T-helper 2 cell treated with Interferon-gamma antibody and Interleukin-4, amounts not matched to agents 5 μg/mL and 100 μg/mL, for 36 hours (primary cell): ENCODE measurements around the gene ZNF324B.
"Not testable (repeated sequence)": the region's sequence is repeated elsewhere in the genome, so short reads cannot be mapped to it uniquely, and the experiment has no call there.

Source experiments
- DNase-seq: peaks from one replicate; pipeline ENCODE4 v3.0.0; 2021; ENCODE audit warnings: low spot score
- H3K27ac Mint-ChIP-seq: one replicate; pipeline ENCODE4 v1.8.0; 2021; ENCODE audit warnings: mild to moderate bottlenecking, mixed read lengths
- H3K27me3 Mint-ChIP-seq: one replicate; pipeline ENCODE4 v1.8.0; 2021; ENCODE audit warnings: low read depth, mixed read lengths
- H3K36me3 Mint-ChIP-seq: one replicate; pipeline ENCODE4 v1.8.0; 2021; ENCODE audit warnings: low read depth, mixed read lengths
- H3K4me1 Mint-ChIP-seq: one replicate; pipeline ENCODE4 v1.8.0; 2021; ENCODE audit warnings: low read depth, mixed read lengths
- H3K4me3 Mint-ChIP-seq: one replicate; pipeline ENCODE4 v1.8.0; 2022; ENCODE audit warnings: mild to moderate bottlenecking, moderate library complexity, mixed read lengths
- H3K9me3 Mint-ChIP-seq: one replicate; pipeline ENCODE4 v1.8.0; 2021; ENCODE audit warnings: mixed read lengths

ZNF324B gene

GRCh38 chr19:58480481-58480830 is 29.0 kb downstream of the ZNF324B start:
- Mint-ChIP-seq H3K4me3 (no peak overlapping the region), H3K27ac (no peak overlapping the region)
- no peak for DNase-seq

GRCh38 chr19:58480831-58481230 is 29.4 kb downstream of the ZNF324B start:
- H3K27me3 Mint-ChIP-seq, result no peaks in the 10 kb centered on the region
- H3K36me3 Mint-ChIP-seq, result peaks cover 8% of the 10 kb centered on the region
- H3K9me3 Mint-ChIP-seq, result no peaks in the 10 kb centered on the region
- H3K4me3 Mint-ChIP-seq, result no peak overlapping the region
- DNase-seq, result no peak
- H3K27ac Mint-ChIP-seq, result no peak overlapping the region
- H3K4me1 Mint-ChIP-seq, result peaks cover 9% of the 10 kb centered on the region

More at GRCh38 chr19:58480481-58480830, 29.0 kb downstream of the ZNF324B start:
- Mint-ChIP-seq H3K9me3 (no peaks in the 10 kb centered on the region), H3K36me3 (peaks cover 8% of the 10 kb centered on the region), H3K27me3 (no peaks in the 10 kb centered on the region), H3K4me1 (peaks cover 9% of the 10 kb centered on the region)

- H3K36me3 Mint-ChIP-seq, result peaks cover 8% of the 10 kb centered on the region
- peaks cover 6% of the 10 kb centered on the region for H3K4me1 Mint-ChIP-seq
- DNase-seq, result no peak
- peak overlapping the region; percentile 41 for H3K27ac Mint-ChIP-seq
- no peaks in the 10 kb centered on the region for H3K9me3 Mint-ChIP-seq
- no peak overlapping the region for H3K4me3 Mint-ChIP-seq
- H3K27me3 Mint-ChIP-seq, result no peaks in the 10 kb centered on the region
Measured at GRCh38 chr19:58482372-58482771, 30.9 kb downstream of the ZNF324B start.

- Mint-ChIP-seq H3K4me1 (peaks cover 7% of the 10 kb centered on the region), H3K27me3 (no peaks in the 10 kb centered on the region), H3K4me3 (no peak overlapping the region), H3K36me3 (peaks cover 8% of the 10 kb centered on the region), H3K9me3 (no peaks in the 10 kb centered on the region), H3K27ac (no peak overlapping the region)
- DNase-seq, result no peak
Measured at GRCh38 chr19:58483776-58484175, 32.4 kb downstream of the ZNF324B start.

GRCh38 chr19:58484349-58484748 is 32.9 kb downstream of the ZNF324B start:
- not testable (repeated sequence) for H3K36me3 Mint-ChIP-seq, H3K9me3 Mint-ChIP-seq, H3K4me3 Mint-ChIP-seq, H3K27ac Mint-ChIP-seq, DNase-seq, H3K27me3 Mint-ChIP-seq
- peaks cover 13% of the 10 kb centered on the region for H3K4me1 Mint-ChIP-seq

GRCh38 chr19:58491393-58491792 is 40.0 kb downstream of the ZNF324B start:
- peak overlapping the region; percentile 55 for H3K27ac Mint-ChIP-seq
- H3K27me3 Mint-ChIP-seq, result no peaks in the 10 kb centered on the region
- H3K36me3 Mint-ChIP-seq, result no peaks in the 10 kb centered on the region
- no peak for DNase-seq
- no peaks in the 10 kb centered on the region for H3K9me3 Mint-ChIP-seq
- no peak overlapping the region for H3K4me3 Mint-ChIP-seq
- H3K4me1 Mint-ChIP-seq, result peaks cover 11% of the 10 kb centered on the region

GRCh38 chr19:58492265-58492664 is 40.8 kb downstream of the ZNF324B start:
- no peak overlapping the region for H3K4me3 Mint-ChIP-seq
- no peaks in the 10 kb centered on the region for H3K27me3 Mint-ChIP-seq
- DNase-seq, result no peak
- H3K36me3 Mint-ChIP-seq, result no peaks in the 10 kb centered on the region
- no peak overlapping the region for H3K27ac Mint-ChIP-seq
- H3K4me1 Mint-ChIP-seq, result peaks cover 14% of the 10 kb centered on the region
- no peaks in the 10 kb centered on the region for H3K9me3 Mint-ChIP-seq

- H3K4me1 Mint-ChIP-seq, result peaks cover 22% of the 10 kb centered on the region
- no peaks in the 10 kb centered on the region for H3K9me3 Mint-ChIP-seq
- DNase-seq, result no peak
- H3K27ac Mint-ChIP-seq, result no peak overlapping the region
- H3K36me3 Mint-ChIP-seq, result no peaks in the 10 kb centered on the region
- H3K27me3 Mint-ChIP-seq, result no peaks in the 10 kb centered on the region
- H3K4me3 Mint-ChIP-seq, result peak overlapping the region; percentile 98
Measured at GRCh38 chr19:58497634-58498170, 46.3 kb downstream of the ZNF324B start.

GRCh38 chr19:58498316-58499020 is 47.0 kb downstream of the ZNF324B start:
- no peak for DNase-seq
- peak overlapping the region; percentile 98 for H3K4me3 Mint-ChIP-seq
- H3K27me3 Mint-ChIP-seq, result no peaks in the 10 kb centered on the region
- H3K4me1 Mint-ChIP-seq, result peaks cover 22% of the 10 kb centered on the region
- no peaks in the 10 kb centered on the region for H3K36me3 Mint-ChIP-seq
- H3K27ac Mint-ChIP-seq, result peak overlapping the region; percentile 92
- no peaks in the 10 kb centered on the region for H3K9me3 Mint-ChIP-seq

- no peaks in the 10 kb centered on the region for H3K9me3 Mint-ChIP-seq
- peak overlapping the region; percentile 98 for H3K4me3 Mint-ChIP-seq
- H3K27ac Mint-ChIP-seq, result peak overlapping the region; percentile 92
- no peaks in the 10 kb centered on the region for H3K27me3 Mint-ChIP-seq
- peaks cover 22% of the 10 kb centered on the region for H3K4me1 Mint-ChIP-seq
- H3K36me3 Mint-ChIP-seq, result no peaks in the 10 kb centered on the region
- peak; percentile 98 for DNase-seq
Measured at GRCh38 chr19:58499021-58499927, 47.9 kb downstream of the ZNF324B start.

- Mint-ChIP-seq H3K4me3 (peak overlapping the region; percentile 98), H3K9me3 (no peaks in the 10 kb centered on the region), H3K27me3 (no peaks in the 10 kb centered on the region), H3K4me1 (peaks cover 22% of the 10 kb centered on the region), H3K36me3 (no peaks in the 10 kb centered on the region), H3K27ac (no peak overlapping the region)
- DNase-seq, result no peak
Measured at GRCh38 chr19:58500242-58500641, 48.8 kb downstream of the ZNF324B start.
